Small intestine (tissue), 7 donors: ENCODE measurements around the gene SARDH. TPM values are rescaled to one million over a fixed set of nuclear protein-coding genes. Genes with fewer than 3 reads are reported as not detected.

ENCODE experiments used
- DNase-seq, 2 donors: peaks; one replicate each; pipeline versions ENCODE4 v3.0.0 to v3.0.0-alpha.2; 2013
- FAIRE-seq: peaks from 2 replicates; lab custom pipeline; 2012; peaks lifted over from hg19 to GRCh38; lab: Jason Lieb, UNC
- H3K27ac ChIP-seq, 3 donors: one replicate each; pipeline ENCODE4 v1.5.1; 2013; ENCODE audit warnings: low read length in 2 of 3, mild to moderate bottlenecking in 2 of 3, control low read depth in 1 of 3, inconsistent platforms in 1 of 3, low read depth in 1 of 3, moderate library complexity in 1 of 3
- H3K27me3 ChIP-seq, 3 donors: one replicate each; pipeline ENCODE4 v1.6.1; 2013; ENCODE audit warnings: low read length in 3 of 3, inconsistent platforms in 1 of 3; ENCODE audit not compliant: control insufficient read depth in 3 of 3, insufficient read depth in 3 of 3
- H3K36me3 ChIP-seq, 3 donors: one replicate each; pipeline ENCODE4 v1.6.1; 2013; ENCODE audit warnings: low read length in 3 of 3, inconsistent platforms in 1 of 3, low read depth in 1 of 3, mild to moderate bottlenecking in 1 of 3, moderate library complexity in 1 of 3; ENCODE audit not compliant: control insufficient read depth in 3 of 3, insufficient read depth in 2 of 3
- H3K4me1 ChIP-seq, 3 donors: one replicate each; pipeline ENCODE4 v1.6.1; 2013; ENCODE audit warnings: low read length in 2 of 3, inconsistent platforms in 1 of 3, low read depth in 1 of 3, mild to moderate bottlenecking in 1 of 3, moderate library complexity in 1 of 3; ENCODE audit not compliant: control insufficient read depth in 3 of 3, insufficient read depth in 2 of 3
- H3K4me3 ChIP-seq, 3 donors: one replicate each; pipeline ENCODE4 v1.5.1; 2013; ENCODE audit warnings: low read length in 3 of 3, control low read depth in 1 of 3, inconsistent platforms in 1 of 3, low read depth in 1 of 3, mild to moderate bottlenecking in 1 of 3, moderate library complexity in 1 of 3
- H3K9me3 ChIP-seq, 2 donors: one replicate each; pipeline ENCODE4 v1.6.1; 2013; ENCODE audit warnings: low read depth in 1 of 2, low read length in 1 of 2; ENCODE audit not compliant: control insufficient read depth in 2 of 2, insufficient read depth in 1 of 2
- WGBS, 3 donors: extraction: QIAGEN DNeasy Blood & Tissue Kit; methylation state at CpG; one replicate each; pipeline ENCODE4 v1.1.7; 2013; 5-methylcytosine and 5-hydroxymethylcytosine counted together
- polyA plus RNA-seq, 4 donors: library from polyadenylated mRNA; stranded (reverse) in 3 of 4; unstranded in 1 of 4; fragments of 200-250 nt in 3 of 4; fragments of 120-200 nt in 1 of 4; gene quantifications; one replicate each; pipeline versions ENCODE4 v1.2.1 to v1.2.3, GENCODE V29; 2013
- donor health status: healthy with polysubstance abuse.
- donor health status: control.
- donor health status: control.
- donor health status: Bipolar disorder and iron deficiency.
- donor health status: healthy.

The SARDH gene
- polyA plus RNA-seq, 4 donors = 0.51 to 2.6 (median 0.54) TPM; not detected in 1

DNA sequence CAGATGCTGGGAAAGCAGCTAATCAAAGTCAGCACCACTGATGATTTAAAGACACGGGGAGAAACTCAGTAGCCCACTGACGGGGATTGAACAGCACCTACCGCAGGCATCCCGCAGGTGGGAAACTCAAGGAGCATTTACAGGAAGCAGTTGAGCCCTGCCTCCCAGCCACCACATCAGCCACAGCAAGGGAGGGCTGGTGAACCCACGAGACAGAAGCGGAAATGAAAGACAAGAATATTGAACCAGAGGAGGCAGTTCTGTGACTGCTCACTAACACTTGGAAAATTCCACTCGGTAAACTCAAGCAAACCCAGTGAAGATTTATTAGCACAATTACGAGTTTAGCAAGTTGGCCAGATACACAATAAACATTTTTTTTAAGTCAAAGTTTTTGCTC, 118.4 kb downstream of the SARDH start:
- Histone ChIP-seq H3K36me3 (no peaks in the 10 kb centered on the region), H3K4me3 (no peak overlapping the region), H3K4me1 (no peaks in the 10 kb centered on the region), H3K27me3 (peaks cover 0 to 34% (median 3%) of the 10 kb centered on the region in 3 donors), H3K9me3 (no peaks in the 10 kb centered on the region), H3K27ac (no peak overlapping the region)
- DNase-seq = peak in 1 of 2 donors; percentile 52
- FAIRE-seq = no peak
- WGBS, 3 donors = 13 to 19% (median 15%) methylated on average over 8 of the region's 8 CpGs

- DNase-seq (no peak), FAIRE-seq (no peak)
- no peak overlapping the region for H3K4me3 ChIP-seq
- H3K27ac ChIP-seq = no peak overlapping the region
- WGBS, 3 donors = 79 to 84% (median 80%) methylated on average over 10 of the region's 10 CpGs
- no peaks in the 10 kb centered on the region for H3K36me3 ChIP-seq
- no peaks in the 10 kb centered on the region for H3K4me1 ChIP-seq
- peaks cover 0 to 38% (median 7%) of the 10 kb centered on the region in 3 donors for H3K27me3 ChIP-seq
- no peaks in the 10 kb centered on the region for H3K9me3 ChIP-seq
Measured at GRCh38 chr9:133618726-133619125, 119.4 kb downstream of the SARDH start.

DNA sequence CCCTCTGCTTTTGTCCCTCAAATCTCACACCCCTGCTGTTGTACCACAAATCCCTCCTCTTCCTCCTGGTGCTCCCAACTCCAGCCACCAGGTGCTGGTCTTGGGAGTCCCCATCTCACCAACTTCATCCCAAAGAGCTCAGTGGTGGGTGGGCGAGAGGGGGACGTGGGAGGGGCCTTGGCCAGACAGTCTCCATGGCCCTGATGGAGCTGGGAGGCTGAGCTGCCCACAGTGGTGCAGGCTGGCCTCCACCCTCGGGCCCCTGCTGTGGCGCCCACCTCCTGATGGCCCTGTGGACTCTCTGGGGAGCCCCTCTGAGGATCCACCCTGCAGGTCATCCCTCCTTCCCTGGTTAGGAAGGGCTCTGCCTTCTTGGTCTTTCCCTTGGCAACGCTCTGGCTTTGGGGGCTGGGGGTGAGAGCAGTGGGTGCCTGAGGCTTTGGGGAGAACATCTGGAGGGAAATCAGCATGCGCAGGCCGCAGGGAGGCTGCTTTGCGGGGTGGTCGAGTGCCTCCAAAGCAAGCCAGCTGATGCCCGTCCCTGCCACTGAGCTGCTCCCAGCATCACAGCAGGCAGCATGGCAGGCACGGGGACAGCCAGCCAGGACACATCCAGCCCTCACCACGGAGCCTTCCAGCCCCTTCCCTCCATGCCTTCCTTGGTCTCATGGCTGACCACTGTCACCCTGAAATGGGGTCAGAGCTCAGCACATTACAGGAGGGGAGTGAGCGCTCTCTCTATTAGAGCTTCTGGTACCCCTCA, 121.3 kb downstream of the SARDH start:
- 70 to 84% (median 81%) methylated on average over 13 of the region's 13 CpGs for WGBS, 3 donors
- Histone ChIP-seq H3K27ac (no peak overlapping the region), H3K9me3 (no peaks in the 10 kb centered on the region), H3K4me3 (no peak overlapping the region), H3K27me3 (peaks cover 0 to 36% (median 7%) of the 10 kb centered on the region in 3 donors), H3K36me3 (no peaks in the 10 kb centered on the region), H3K4me1 (no peaks in the 10 kb centered on the region)
- no peak for FAIRE-seq
- no peak for DNase-seq

DNA sequence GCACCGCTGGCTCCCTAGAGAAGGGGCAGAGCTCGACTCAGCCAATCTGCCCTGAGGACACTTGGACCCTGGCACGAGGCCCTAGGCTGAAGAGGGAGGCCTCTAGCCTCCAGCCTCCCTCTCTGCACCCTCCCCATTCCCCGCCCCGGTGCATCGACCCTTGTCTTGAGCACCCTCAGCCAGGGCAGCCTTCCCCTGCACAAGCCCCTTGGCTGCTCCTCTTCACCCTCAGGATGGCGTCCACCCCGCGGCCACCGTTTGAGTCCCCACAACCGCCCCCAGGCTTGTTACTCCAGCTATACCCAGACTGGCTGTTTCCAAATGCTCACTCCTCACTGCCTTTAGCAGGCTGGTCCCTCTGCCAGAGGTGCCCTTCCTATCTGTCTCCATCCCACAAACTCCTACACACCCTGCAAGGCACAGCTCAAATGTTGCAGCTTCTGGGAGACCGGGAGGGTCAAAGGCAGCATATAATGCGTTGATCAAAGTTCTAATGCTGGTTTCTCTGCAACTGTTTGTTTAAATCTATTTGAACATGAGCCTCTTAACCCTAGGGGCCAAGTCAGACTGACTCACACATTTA, 122.5 kb downstream of the SARDH start:
- no peak overlapping the region for H3K27ac ChIP-seq
- H3K4me3 ChIP-seq = no peak overlapping the region
- no peaks in the 10 kb centered on the region for H3K36me3 ChIP-seq
- H3K9me3 ChIP-seq = no peaks in the 10 kb centered on the region
- no peaks in the 10 kb centered on the region for H3K4me1 ChIP-seq
- DNase-seq (no peak), FAIRE-seq (no peak)
- WGBS, 3 donors = 73 to 81% (median 77%) methylated on average over 13 of the region's 13 CpGs
- peaks cover 0 to 36% (median 14%) of the 10 kb centered on the region in 3 donors for H3K27me3 ChIP-seq

GRCh38 chr9:133615186-133615585, 123.0 kb downstream of the SARDH start:
- Histone ChIP-seq H3K4me3 (no peak overlapping the region), H3K4me1 (no peaks in the 10 kb centered on the region), H3K9me3 (no peaks in the 10 kb centered on the region), H3K27ac (no peak overlapping the region), H3K27me3 (peaks cover 0 to 36% (median 14%) of the 10 kb centered on the region in 3 donors), H3K36me3 (no peaks in the 10 kb centered on the region)
- WGBS, 3 donors = 35 to 49% (median 39%) methylated on average over 16 of the region's 16 CpGs
- DNase-seq (no peak), FAIRE-seq (no peak)

DNA sequence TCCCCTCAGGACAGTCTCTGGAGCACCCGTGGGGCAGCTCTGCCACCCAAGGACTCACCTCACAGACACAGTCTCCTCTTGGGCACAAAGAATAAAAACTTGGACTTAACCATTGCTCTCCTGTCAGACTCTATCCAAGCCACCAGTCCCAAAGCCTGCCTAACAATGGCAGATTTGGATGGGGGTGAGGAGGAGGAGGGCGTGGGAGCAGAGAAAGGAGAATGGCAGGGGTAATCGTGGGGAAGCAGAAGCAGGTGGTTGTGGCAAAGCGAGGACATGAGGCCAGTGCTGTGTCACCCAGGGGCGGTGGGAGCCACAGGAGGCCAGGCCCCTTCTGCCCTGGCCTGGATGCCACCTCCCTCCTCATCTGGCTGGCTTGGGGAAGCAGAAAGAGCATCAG, 123.5 kb downstream of the SARDH start:
- Histone ChIP-seq H3K4me3 (no peak overlapping the region), H3K4me1 (no peaks in the 10 kb centered on the region), H3K9me3 (no peaks in the 10 kb centered on the region), H3K36me3 (no peaks in the 10 kb centered on the region), H3K27ac (no peak overlapping the region), H3K27me3 (peaks cover 0 to 37% (median 16%) of the 10 kb centered on the region in 3 donors)
- WGBS, 3 donors = 48 to 66% (median 55%) methylated on average over 5 of the region's 5 CpGs
- FAIRE-seq (no peak), DNase-seq (no peak)

- Histone ChIP-seq H3K36me3 (no peaks in the 10 kb centered on the region), H3K9me3 (no peaks in the 10 kb centered on the region), H3K27me3 (peaks cover 0 to 39% (median 17%) of the 10 kb centered on the region in 3 donors), H3K4me3 (no peak overlapping the region), H3K4me1 (no peaks in the 10 kb centered on the region), H3K27ac (no peak overlapping the region)
- 63 to 72% (median 67%) methylated on average over 10 of the region's 10 CpGs for WGBS, 3 donors
- no peak for DNase-seq
- no peak for FAIRE-seq
Measured at GRCh38 chr9:133614056-133614455, 124.1 kb downstream of the SARDH start.
